Measurements from ENCODE around the gene TRIM25.

Gene TRIM25

DNA sequence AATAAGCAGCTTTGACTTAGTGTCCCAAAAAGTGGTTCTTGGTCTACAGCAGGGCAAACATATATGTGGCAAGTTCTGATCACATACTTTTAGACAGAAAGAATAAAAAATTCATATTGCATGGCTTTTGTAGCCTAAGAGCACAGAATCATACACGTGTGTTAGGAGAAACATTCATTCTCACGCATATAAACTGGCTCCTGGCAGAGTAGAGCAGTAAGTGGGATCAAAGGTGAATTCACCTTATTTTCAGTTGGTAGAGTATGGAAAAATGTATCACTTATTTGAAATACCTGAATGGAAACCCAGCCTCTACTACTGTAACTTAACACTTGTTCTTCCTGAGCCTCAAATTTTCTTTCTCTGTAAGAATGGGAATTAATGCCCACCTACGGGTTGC is 45.1 kb downstream of the TRIM25 start:
- Histone ChIP-seq H3K4me3 (no peak overlapping the region), H3K27ac (no peak overlapping the region)
- no peak for DNase-seq (ENCODE audit: low spot score)
- TF ChIP-seq, protein P1, sequence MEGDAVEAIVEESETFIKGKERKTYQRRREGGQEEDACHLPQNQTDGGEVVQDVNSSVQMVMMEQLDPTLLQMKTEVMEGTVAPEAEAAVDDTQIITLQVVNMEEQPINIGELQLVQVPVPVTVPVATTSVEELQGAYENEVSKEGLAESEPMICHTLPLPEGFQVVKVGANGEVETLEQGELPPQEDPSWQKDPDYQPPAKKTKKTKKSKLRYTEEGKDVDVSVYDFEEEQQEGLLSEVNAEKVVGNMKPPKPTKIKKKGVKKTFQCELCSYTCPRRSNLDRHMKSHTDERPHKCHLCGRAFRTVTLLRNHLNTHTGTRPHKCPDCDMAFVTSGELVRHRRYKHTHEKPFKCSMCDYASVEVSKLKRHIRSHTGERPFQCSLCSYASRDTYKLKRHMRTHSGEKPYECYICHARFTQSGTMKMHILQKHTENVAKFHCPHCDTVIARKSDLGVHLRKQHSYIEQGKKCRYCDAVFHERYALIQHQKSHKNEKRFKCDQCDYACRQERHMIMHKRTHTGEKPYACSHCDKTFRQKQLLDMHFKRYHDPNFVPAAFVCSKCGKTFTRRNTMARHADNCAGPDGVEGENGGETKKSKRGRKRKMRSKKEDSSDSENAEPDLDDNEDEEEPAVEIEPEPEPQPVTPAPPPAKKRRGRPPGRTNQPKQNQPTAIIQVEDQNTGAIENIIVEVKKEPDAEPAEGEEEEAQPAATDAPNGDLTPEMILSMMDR (IDR thresholded peaks at IDR 0.05): no peak

DNA sequence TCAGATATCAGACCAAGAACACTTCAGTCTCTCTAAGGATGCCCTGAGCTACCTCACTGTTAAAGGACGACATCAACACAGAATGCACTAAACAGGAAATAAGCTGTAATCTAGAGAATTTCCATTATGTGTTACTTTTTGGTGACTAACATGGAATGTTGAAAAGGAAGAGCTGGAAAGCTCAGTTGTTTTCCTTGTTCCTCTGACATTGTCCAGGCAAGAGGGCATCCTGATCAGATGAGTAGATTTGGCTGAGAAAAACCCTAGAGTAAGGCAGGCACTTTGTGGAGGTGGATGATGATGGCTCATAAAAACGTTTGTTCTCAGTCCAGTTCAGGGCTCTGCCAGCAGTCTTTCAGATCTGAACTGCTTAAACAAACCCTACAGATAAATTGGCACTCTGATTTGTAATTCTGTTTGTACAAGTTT is 45.9 kb downstream of the TRIM25 start:
- H3K4me3 ChIP-seq: no peak overlapping the region
- no peak for DNase-seq (ENCODE audit: low spot score)
- TF ChIP-seq, protein P1 (IDR thresholded peaks at IDR 0.05): no peak
- H3K27ac ChIP-seq: peak overlapping the region in 1 of 2 donors; percentile 26

DNA sequence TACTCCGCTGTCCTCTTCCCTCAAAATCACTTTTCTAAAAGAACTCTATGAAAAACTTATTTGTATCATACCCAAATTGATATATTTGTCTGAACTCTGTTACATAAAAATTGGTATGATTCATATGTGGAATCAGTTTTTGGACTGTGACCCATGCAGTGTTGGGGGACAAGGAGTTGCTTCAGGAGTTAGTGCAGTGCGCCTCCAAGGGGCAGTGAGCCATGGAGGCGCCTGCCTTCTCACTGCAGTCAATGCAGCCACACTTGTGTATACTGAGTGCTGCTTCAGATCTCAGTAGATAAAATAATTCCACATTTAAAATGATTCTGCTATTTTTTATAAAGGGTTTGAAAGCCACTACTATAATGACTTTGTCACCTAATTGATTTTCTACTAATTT is 47.4 kb downstream of the TRIM25 start:
- Histone ChIP-seq H3K27ac (no peak overlapping the region), H3K4me3 (no peak overlapping the region)
- TF ChIP-seq, protein P1 (IDR thresholded peaks at IDR 0.05): no peak
- DNase-seq (ENCODE audit: low spot score): no peak

DNA sequence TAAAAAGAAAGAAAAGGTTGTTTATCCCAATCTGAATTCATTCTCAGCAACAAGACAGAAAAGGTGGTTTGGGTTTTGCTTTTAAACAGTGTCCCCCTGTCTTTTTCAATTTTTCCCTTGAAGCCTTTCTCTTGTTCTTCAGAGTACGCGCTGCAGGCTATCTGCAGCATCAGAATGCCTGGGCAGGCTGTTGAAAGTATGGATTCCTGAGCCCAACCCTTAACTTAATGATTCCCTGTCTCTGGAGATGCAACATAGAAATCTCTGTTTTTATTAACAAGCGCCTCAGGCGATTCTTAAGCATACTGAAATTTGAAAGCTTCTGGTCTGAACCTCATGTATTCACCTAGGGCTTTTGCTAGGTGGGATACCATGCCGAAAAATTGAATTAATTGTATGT is 47.8 kb downstream of the TRIM25 start:
- TF ChIP-seq, protein P1 (IDR thresholded peaks at IDR 0.05): no peak
- H3K27ac ChIP-seq: no peak overlapping the region
- no peak overlapping the region for H3K4me3 ChIP-seq
- no peak for DNase-seq (ENCODE audit: low spot score)

DNA sequence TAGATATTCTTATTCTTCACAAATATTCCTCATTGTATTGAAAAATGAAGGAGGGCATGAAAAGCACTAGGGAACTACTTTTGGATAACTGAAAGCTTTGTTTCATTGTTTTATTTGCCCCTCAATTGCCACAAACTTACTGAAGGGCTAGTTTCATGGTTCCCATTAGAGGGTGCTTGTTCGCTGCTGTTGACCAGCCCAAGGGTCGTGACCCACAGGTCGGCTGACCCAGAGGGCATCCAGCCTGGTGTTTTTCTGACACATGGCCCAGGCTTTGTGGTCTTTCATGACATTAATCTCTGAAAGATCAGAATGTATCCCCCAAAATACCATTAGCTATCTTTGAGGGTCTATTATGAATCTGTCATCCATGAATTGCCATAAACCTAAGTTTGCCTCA is 49.9 kb downstream of the TRIM25 start:
- no peak overlapping the region for H3K4me3 ChIP-seq
- no peak for DNase-seq (ENCODE audit: low spot score)
- no peak overlapping the region for H3K27ac ChIP-seq
- TF ChIP-seq, protein P1 (IDR thresholded peaks at IDR 0.05): no peak

DNA sequence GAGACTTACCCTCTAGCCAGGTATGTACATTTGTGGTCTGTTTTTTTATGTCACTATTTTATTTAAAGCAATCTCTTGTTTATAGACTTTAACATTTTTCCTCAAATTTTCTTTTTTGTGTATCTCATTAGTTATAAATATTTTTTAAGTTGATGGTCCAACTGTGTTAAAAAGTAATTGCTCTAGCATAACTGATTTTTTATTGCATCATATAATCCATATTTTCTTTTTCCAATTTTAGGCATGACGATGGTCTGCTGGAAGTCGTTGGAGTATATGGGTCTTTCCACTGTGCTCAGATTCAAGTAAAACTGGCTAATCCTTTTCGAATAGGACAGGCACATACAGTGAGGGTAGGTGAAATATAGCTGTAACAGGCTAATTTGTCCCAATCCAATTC is 52.0 kb downstream of the TRIM25 start:
- no peak overlapping the region for H3K27ac ChIP-seq
- no peak overlapping the region for H3K4me3 ChIP-seq
- DNase-seq (ENCODE audit: low spot score): no peak
- TF ChIP-seq, protein P1 (IDR thresholded peaks at IDR 0.05): no peak

DNA sequence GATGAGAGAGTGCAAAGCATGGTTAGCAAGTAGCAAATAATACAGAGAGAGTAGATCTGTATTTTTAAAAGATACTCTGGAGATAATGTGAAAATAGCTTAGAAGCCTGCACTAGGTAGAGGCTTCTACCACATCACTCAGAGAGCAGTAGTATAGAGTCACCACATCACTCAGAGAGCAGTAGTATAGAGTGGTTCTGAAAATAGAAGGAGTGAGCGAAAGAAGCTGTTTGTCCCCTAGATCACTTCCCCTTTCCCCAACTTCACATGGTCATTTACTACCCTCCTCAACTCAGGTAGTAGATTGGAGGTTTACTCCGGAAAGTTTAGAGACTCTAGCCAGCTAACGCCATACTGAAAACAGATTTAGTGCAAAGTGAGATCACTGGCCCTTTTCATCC is 62.8 kb downstream of the TRIM25 start:
- TF ChIP-seq, protein P1 (IDR thresholded peaks at IDR 0.05): no peak
- no peak overlapping the region for H3K4me3 ChIP-seq
- DNase-seq (ENCODE audit: low spot score): no peak
- no peak overlapping the region for H3K27ac ChIP-seq
